Mesendoderm (in vitro differentiated cells): ENCODE data around the gene PGM5.

ENCODE experiments used
- DNase-seq: peaks from one replicate; pipeline ENCODE4 v3.0.0; 2013
- H2AK5ac ChIP-seq: 2 replicates; pipeline ENCODE4 v1.6.1; 2013; ENCODE audit warnings: low read length, inconsistent platforms
- H2BK120ac ChIP-seq: 2 replicates; pipeline ENCODE4 v1.6.1; 2013; ENCODE audit warnings: low read depth, mild to moderate bottlenecking, low read length, moderate library complexity, mixed read lengths
- H2BK15ac ChIP-seq: replicated peaks from 2 replicates; pipeline ENCODE4 v1.6.1; 2013; ENCODE audit warnings: low read depth, mild to moderate bottlenecking, moderate library complexity
- H2BK5ac ChIP-seq: 2 replicates; pipeline ENCODE4 v1.6.1; 2013; ENCODE audit warnings: low read length, inconsistent platforms
- H3K18ac ChIP-seq: 2 replicates; pipeline ENCODE4 v1.6.1; 2013; ENCODE audit warnings: mild to moderate bottlenecking, low read length, mixed read lengths
- H3K23ac ChIP-seq: one replicate; pipeline ENCODE4 v1.6.1; 2013; ENCODE audit warnings: low read length
- H3K27ac ChIP-seq: 2 replicates; pipeline ENCODE4 v1.5.1; 2013; ENCODE audit warnings: low read depth, mild to moderate bottlenecking, inconsistent platforms, low read length, moderate library complexity
- H3K27me3 ChIP-seq: 2 replicates; pipeline ENCODE4 v1.6.1; 2013; ENCODE audit warnings: low read length, control low read depth, mild to moderate bottlenecking, inconsistent platforms; ENCODE audit not compliant: insufficient read depth, poor library complexity
- H3K36me3 ChIP-seq: 2 replicates; pipeline ENCODE4 v1.6.1; 2013; ENCODE audit warnings: low read length, inconsistent platforms; ENCODE audit not compliant: control insufficient read depth, insufficient read depth
- H3K4ac ChIP-seq: one replicate; pipeline ENCODE4 v1.6.1; 2013; ENCODE audit warnings: low read depth, mild to moderate bottlenecking, low read length, moderate library complexity
- H3K4me1 ChIP-seq: 2 replicates; pipeline ENCODE4 v1.6.1; 2013; ENCODE audit warnings: low read depth, low read length, inconsistent platforms; ENCODE audit not compliant: control insufficient read depth
- H3K4me2 ChIP-seq: 2 replicates; pipeline ENCODE4 v1.6.1; 2013; ENCODE audit warnings: low read length
- H3K4me3 ChIP-seq: 2 replicates; pipeline ENCODE4 v1.5.1; 2013; ENCODE audit warnings: mild to moderate bottlenecking, low read length
- H3K56ac ChIP-seq: one replicate; pipeline ENCODE4 v1.6.1; 2013; ENCODE audit warnings: low read length
- H3K79me1 ChIP-seq: 2 replicates; pipeline ENCODE4 v1.6.1; 2013; ENCODE audit warnings: low read length, inconsistent platforms
- H3K79me2 ChIP-seq: 2 replicates; pipeline ENCODE4 v1.6.1; 2013; ENCODE audit warnings: mild to moderate bottlenecking, low read length; ENCODE audit not compliant: control insufficient read depth, insufficient read depth
- H3K9ac ChIP-seq: 2 replicates; pipeline ENCODE4 v1.6.1; 2013; ENCODE audit warnings: low read length, inconsistent platforms
- H4K5ac ChIP-seq: one replicate; pipeline ENCODE4 v1.6.1; 2013; ENCODE audit warnings: low read length
- H4K8ac ChIP-seq: one replicate; pipeline ENCODE4 v1.6.1; 2013; ENCODE audit warnings: low read depth, mild to moderate bottlenecking, control low read depth, low read length, moderate library complexity
- WGBS: extraction: QIAGEN DNeasy Blood & Tissue Kit; methylation state at CpG from one replicate; pipeline ENCODE4 v1.1.7; 2013; ENCODE audit warnings: low lambda C conversion rate, missing lambda C conversion rate; ENCODE audit not compliant: insufficient coverage; ENCODE audit errors: extremely low coverage; 5-methylcytosine and 5-hydroxymethylcytosine counted together

PGM5 gene

GRCh38 chr9:68482548-68482947, 126.1 kb downstream of the PGM5 start:
- H3K4me2 ChIP-seq = no peak overlapping the region
- H3K4me1 ChIP-seq = no peaks in the 10 kb centered on the region
- H3K36me3 ChIP-seq = no peaks in the 10 kb centered on the region
- no peak overlapping the region for H3K4me3 ChIP-seq
- no peak overlapping the region for H3K4ac ChIP-seq
- H3K23ac ChIP-seq = no peak overlapping the region
- no peak overlapping the region for H3K56ac ChIP-seq
- H3K79me2 ChIP-seq = no peaks in the 10 kb centered on the region
- peaks cover 1% of the 10 kb centered on the region for H3K27me3 ChIP-seq
- H3K27ac ChIP-seq = no peak overlapping the region
- no peak overlapping the region for H2AK5ac ChIP-seq
- no peak overlapping the region for H3K18ac ChIP-seq
- H3K9ac ChIP-seq = no peak overlapping the region
- no CpG with 5 or more reads among the region's 1 CpG for whole genome bisulfite sequencing
- H4K8ac ChIP-seq = no peak overlapping the region
- H2BK120ac ChIP-seq = no peak overlapping the region
- no peak overlapping the region for H2BK5ac ChIP-seq
- H4K5ac ChIP-seq = no peak overlapping the region
- no peak for DNase-seq
- no peaks in the 10 kb centered on the region for H3K79me1 ChIP-seq
- H2BK15ac ChIP-seq = no peak overlapping the region

DNA sequence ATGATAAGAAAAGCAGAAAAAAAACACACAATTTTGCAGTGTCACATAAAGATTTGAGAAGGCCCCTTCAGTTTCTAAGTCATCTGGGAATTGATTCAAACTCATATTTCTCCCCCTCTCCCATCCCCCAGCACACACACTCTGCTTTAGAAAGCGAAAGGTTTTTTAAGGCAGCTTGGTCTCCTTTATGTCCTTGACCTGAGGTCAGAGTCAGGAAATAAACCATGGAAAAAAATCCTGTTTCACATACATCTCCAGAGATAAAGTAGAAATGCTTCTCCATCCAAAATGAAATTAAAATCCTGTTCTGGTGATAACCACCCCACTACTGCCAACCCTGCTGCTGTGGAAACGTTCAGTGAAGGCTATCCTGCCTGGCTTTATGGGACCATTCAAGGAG, 131.7 kb downstream of the PGM5 start:
- no CpG with 5 or more reads among the region's 2 CpGs for WGBS
- Histone ChIP-seq H3K27ac (no peak overlapping the region), H3K27me3 (peaks cover 1% of the 10 kb centered on the region), H3K79me2 (no peaks in the 10 kb centered on the region), H3K18ac (no peak overlapping the region), H3K56ac (no peak overlapping the region), H3K36me3 (no peaks in the 10 kb centered on the region), H3K4me3 (no peak overlapping the region), H3K4ac (no peak overlapping the region), H3K79me1 (no peaks in the 10 kb centered on the region), H3K4me2 (no peak overlapping the region), H3K23ac (no peak overlapping the region), H2BK15ac (no peak overlapping the region), H2AK5ac (no peak overlapping the region), H2BK5ac (no peak overlapping the region), H2BK120ac (no peak overlapping the region), H3K9ac (no peak overlapping the region), H4K8ac (no peak overlapping the region), H4K5ac (no peak overlapping the region), H3K4me1 (no peaks in the 10 kb centered on the region)
- DNase-seq = no peak

GRCh38 chr9:68489646-68490045, 133.2 kb downstream of the PGM5 start:
- Histone ChIP-seq H4K8ac (no peak overlapping the region), H3K9ac (no peak overlapping the region), H3K23ac (no peak overlapping the region), H3K4me2 (no peak overlapping the region), H3K56ac (no peak overlapping the region), H2AK5ac (no peak overlapping the region), H3K79me2 (no peaks in the 10 kb centered on the region), H3K18ac (no peak overlapping the region), H2BK5ac (no peak overlapping the region), H3K79me1 (no peaks in the 10 kb centered on the region), H3K4me1 (no peaks in the 10 kb centered on the region), H2BK120ac (no peak overlapping the region), H3K4ac (no peak overlapping the region), H4K5ac (no peak overlapping the region), H3K36me3 (no peaks in the 10 kb centered on the region), H2BK15ac (no peak overlapping the region), H3K27me3 (peaks cover 3% of the 10 kb centered on the region), H3K27ac (no peak overlapping the region), H3K4me3 (no peak overlapping the region)
- DNase-seq = no peak
- no CpG with 5 or more reads among the region's 4 CpGs for WGBS

GRCh38 chr9:68492806-68493205, 136.4 kb downstream of the PGM5 start:
- no peaks in the 10 kb centered on the region for H3K79me1 ChIP-seq
- DNase-seq = peak; percentile 39
- H3K4me1 ChIP-seq = no peaks in the 10 kb centered on the region
- no peak overlapping the region for H4K5ac ChIP-seq
- H3K27me3 ChIP-seq = peaks cover 2% of the 10 kb centered on the region
- H3K4me2 ChIP-seq = no peak overlapping the region
- H2BK15ac ChIP-seq = no peak overlapping the region
- H3K27ac ChIP-seq = no peak overlapping the region
- H3K36me3 ChIP-seq = no peaks in the 10 kb centered on the region
- H3K9ac ChIP-seq = no peak overlapping the region
- no peaks in the 10 kb centered on the region for H3K79me2 ChIP-seq
- H3K23ac ChIP-seq = no peak overlapping the region
- H3K18ac ChIP-seq = no peak overlapping the region
- H3K4ac ChIP-seq = no peak overlapping the region
- no peak overlapping the region for H2AK5ac ChIP-seq
- H4K8ac ChIP-seq = no peak overlapping the region
- no peak overlapping the region for H3K56ac ChIP-seq
- H3K4me3 ChIP-seq = no peak overlapping the region
- WGBS = no CpG with 5 or more reads among the region's 6 CpGs
- H2BK120ac ChIP-seq = no peak overlapping the region
- no peak overlapping the region for H2BK5ac ChIP-seq

GRCh38 chr9:68493541-68493940, 137.1 kb downstream of the PGM5 start:
- Histone ChIP-seq H3K9ac (no peak overlapping the region), H3K27ac (no peak overlapping the region), H4K5ac (no peak overlapping the region), H2BK120ac (no peak overlapping the region), H3K23ac (no peak overlapping the region), H3K4me1 (no peaks in the 10 kb centered on the region), H2BK5ac (no peak overlapping the region), H2AK5ac (no peak overlapping the region), H3K4me2 (no peak overlapping the region), H3K18ac (no peak overlapping the region), H3K27me3 (peaks cover 2% of the 10 kb centered on the region), H3K79me1 (no peaks in the 10 kb centered on the region), H3K4me3 (no peak overlapping the region), H3K79me2 (no peaks in the 10 kb centered on the region), H2BK15ac (no peak overlapping the region), H3K56ac (no peak overlapping the region), H4K8ac (no peak overlapping the region), H3K36me3 (no peaks in the 10 kb centered on the region), H3K4ac (no peak overlapping the region)
- no peak for DNase-seq

DNA sequence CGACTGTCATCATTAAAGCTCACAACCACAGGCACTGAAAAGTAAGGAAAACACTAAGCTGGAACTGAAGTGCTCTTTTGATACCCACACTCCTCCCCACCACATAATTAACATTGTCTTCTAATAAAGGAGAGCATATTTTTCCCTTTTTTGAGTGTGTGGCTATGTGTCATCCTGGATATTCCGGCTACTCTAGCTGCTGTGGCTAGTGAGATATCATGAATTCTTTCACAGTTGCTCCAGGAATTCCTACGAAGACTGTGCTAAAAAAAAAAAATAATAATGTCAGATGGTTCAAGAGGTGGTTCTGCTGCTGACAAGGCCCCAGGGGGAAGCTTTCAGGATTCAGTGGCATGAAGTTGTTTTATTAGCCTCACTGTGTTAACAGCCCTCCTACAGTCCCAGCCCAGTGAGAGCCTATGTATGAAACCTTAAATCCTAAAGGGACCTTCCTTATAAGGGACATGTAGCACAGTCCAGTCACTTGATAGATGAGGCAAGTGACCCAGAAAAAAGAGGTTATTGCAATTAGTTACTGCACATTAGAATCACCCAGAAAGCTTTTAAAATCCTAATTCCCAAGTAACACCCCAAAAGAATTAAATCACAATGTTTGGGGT, 137.7 kb downstream of the PGM5 start:
- no peaks in the 10 kb centered on the region for H3K79me1 ChIP-seq
- H3K4ac ChIP-seq = no peak overlapping the region
- no peak overlapping the region for H3K56ac ChIP-seq
- DNase-seq = no peak
- peaks cover 2% of the 10 kb centered on the region for H3K27me3 ChIP-seq
- no peak overlapping the region for H2AK5ac ChIP-seq
- no peak overlapping the region for H3K27ac ChIP-seq
- no peak overlapping the region for H3K4me3 ChIP-seq
- WGBS = no CpG with 5 or more reads among the region's 3 CpGs
- H4K5ac ChIP-seq = no peak overlapping the region
- no peak overlapping the region for H3K18ac ChIP-seq
- no peak overlapping the region for H3K9ac ChIP-seq
- no peaks in the 10 kb centered on the region for H3K79me2 ChIP-seq
- H3K4me1 ChIP-seq = no peaks in the 10 kb centered on the region
- no peak overlapping the region for H2BK5ac ChIP-seq
- H3K36me3 ChIP-seq = no peaks in the 10 kb centered on the region
- no peak overlapping the region for H2BK120ac ChIP-seq
- no peak overlapping the region for H2BK15ac ChIP-seq
- H4K8ac ChIP-seq = no peak overlapping the region
- no peak overlapping the region for H3K4me2 ChIP-seq
- H3K23ac ChIP-seq = no peak overlapping the region
